PFSK-1 (cell line): ENCODE data around the gene EVC2.

Experiments used
- FOXP2 ChIP-seq: optimal IDR thresholded peaks from 2 replicates; pipeline ENCODE3; 2011; ENCODE audit warnings: borderline replicate concordance, control low read depth, inconsistent platforms; ENCODE audit not compliant: insufficient read depth; ENCODE audit errors: extremely low read length, extremely low read depth
- POLR2AphosphoS5 ChIP-seq: IDR thresholded peaks from 2 replicates; pipeline ENCODE4 v1.6.1; 2012; ENCODE audit warnings: low read depth, mild to moderate bottlenecking, control low read depth, low read length, moderate library complexity
- REST ChIP-seq, 2 experiments: IDR thresholded peaks; 2 replicates each; pipeline versions ENCODE4 v1.6.1 to v1.8.0; 2011 to 2012; ENCODE audit warnings: low read depth in 2 of 2, low read length in 2 of 2, control low read depth in 1 of 2, inconsistent platforms in 1 of 2, mild to moderate bottlenecking in 1 of 2, moderate library complexity in 1 of 2; ENCODE audit not compliant: insufficient read depth in 1 of 2
- SIN3A ChIP-seq: IDR thresholded peaks from 2 replicates; pipeline ENCODE4 v1.6.1; 2012; ENCODE audit warnings: mild to moderate bottlenecking, low read length, moderate library complexity, borderline replicate concordance; ENCODE audit not compliant: insufficient read depth
- TAF1 ChIP-seq: IDR thresholded peaks from 2 replicates; pipeline ENCODE4 v1.6.1; 2012; ENCODE audit warnings: low read length, control low read depth, borderline replicate concordance; ENCODE audit not compliant: insufficient read depth

The EVC2 gene

GRCh38 chr4:5704276-5704675, 4.1 kb downstream of the EVC2 start:
- no peak for TF ChIP-seq SIN3A
- no peak for TF ChIP-seq POLR2AphosphoS5

GRCh38 chr4:5703831-5704230, 4.5 kb downstream of the EVC2 start:
- TF ChIP-seq SIN3A (no peak), POLR2AphosphoS5 (no peak), TAF1 (no peak), FOXP2 (no peak), REST (IDR thresholded peaks at IDR 0.05; ENCODE audit: insufficient read depth in 1 of 2, low read depth in 2 of 2, low read length in 2 of 2) (no peak)

- TF ChIP-seq FOXP2: no peak
- no peak for TF ChIP-seq SIN3A
- no peak for TF ChIP-seq REST (IDR thresholded peaks at IDR 0.05; ENCODE audit: insufficient read depth in 1 of 2, low read depth in 2 of 2, low read length in 2 of 2)
- TF ChIP-seq POLR2AphosphoS5: no peak
- TF ChIP-seq TAF1: no peak
Measured at GRCh38 chr4:5701971-5702370, 6.4 kb downstream of the EVC2 start.

- TF ChIP-seq REST (IDR thresholded peaks at IDR 0.05; ENCODE audit: insufficient read depth in 1 of 2, low read depth in 2 of 2, low read length in 2 of 2) (no peak), FOXP2 (no peak), POLR2AphosphoS5 (no peak), TAF1 (no peak), SIN3A (no peak)
Measured at GRCh38 chr4:5700459-5700858, 7.9 kb downstream of the EVC2 start.

- TF ChIP-seq SIN3A (no peak), TAF1 (no peak), FOXP2 (no peak), REST (IDR thresholded peaks at IDR 0.05; ENCODE audit: insufficient read depth in 1 of 2, low read depth in 2 of 2, low read length in 2 of 2) (no peak), POLR2AphosphoS5 (no peak)
Measured at GRCh38 chr4:5696341-5696740, 12.0 kb downstream of the EVC2 start.

- TF ChIP-seq SIN3A (no peak), TAF1 (no peak), REST (IDR thresholded peaks at IDR 0.05; ENCODE audit: insufficient read depth in 1 of 2, low read depth in 2 of 2, low read length in 2 of 2) (no peak), POLR2AphosphoS5 (no peak), FOXP2 (no peak)
Measured at GRCh38 chr4:5693871-5694270, 14.5 kb downstream of the EVC2 start.
